ENCODE measurements around the gene SKP1.
A peak's percentile ranks its signal among the peaks of the same experiment; 100 is the strongest.

Gene SKP1

DNA sequence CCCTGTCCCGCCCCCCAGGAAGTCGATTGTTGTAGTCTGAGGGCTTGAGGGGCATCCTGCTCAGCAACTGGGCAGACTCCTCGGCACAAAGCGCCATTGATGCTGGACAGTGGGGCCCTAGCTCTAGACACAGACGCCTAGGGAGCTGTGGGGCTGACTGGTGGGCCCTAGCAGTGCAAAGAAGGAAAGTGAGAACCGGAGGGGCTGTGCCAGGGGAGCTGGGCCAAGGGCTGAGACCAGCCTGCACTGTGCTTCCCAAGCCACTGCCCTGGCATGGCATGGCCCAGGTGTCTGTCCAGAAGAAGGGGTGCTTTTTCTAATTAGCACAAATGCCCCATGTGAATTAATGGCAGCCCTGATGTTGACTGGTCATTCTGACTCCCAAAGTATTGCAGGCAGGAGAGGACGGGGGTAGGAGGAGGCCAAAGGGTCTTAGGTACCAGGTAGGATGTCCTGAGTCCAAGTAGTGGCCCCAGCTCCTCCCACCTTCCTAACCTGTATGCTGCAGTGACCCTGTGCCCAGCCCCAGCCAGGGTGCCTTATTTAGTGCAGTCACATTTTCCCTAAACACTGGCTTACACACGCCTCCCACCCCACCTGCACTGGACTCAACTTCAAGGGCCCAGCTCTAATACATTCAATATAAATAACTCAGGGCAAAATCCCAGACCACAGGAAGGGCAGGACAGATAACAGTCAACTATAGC lies 46.4 kb downstream of the SKP1 start:
- no peak for DNase-seq (ENCODE audit: low read depth, low spot score)

DNA sequence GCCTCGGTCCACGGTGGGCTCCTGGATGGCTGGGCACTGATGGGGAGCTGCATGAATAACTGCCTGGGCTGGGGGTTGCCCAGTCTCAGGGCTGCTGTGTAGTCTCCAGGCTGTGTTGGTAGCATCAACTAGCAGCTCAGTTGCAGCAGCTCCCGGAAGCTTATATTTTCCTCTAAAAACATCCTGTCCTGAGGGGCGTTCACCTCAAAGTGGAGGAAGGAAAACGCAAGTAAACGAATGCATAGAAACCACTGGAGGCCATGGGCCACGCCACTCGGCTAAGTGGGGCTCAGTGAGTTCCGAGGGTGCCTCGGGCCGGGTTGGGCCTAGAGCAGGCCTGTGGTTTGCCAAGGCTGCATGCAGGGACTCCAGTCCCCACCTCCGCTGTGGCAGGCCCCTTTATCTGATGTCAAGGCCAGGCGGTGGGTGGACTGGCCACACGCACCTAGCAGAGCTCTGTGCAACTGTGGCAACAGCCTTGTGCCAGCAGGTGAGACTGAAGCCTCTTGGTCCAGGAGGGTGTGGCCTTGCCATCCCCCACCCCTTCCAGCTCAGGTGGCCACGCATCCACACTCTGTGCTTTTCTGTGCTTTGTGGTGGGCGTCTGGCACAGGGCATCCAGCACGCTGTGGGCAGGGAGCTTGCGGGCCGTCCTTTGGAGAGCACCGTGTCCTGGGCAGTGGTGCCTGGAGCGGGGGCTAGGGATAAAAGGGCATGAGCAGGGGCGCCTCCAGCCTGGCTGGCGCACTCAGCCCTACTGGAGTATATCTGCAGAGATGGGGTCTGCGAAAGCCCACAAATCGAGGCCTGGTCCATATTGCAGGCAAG lies 47.1 kb downstream of the SKP1 start:
- no peak for DNase-seq (ENCODE audit: low read depth, low spot score)

DNA sequence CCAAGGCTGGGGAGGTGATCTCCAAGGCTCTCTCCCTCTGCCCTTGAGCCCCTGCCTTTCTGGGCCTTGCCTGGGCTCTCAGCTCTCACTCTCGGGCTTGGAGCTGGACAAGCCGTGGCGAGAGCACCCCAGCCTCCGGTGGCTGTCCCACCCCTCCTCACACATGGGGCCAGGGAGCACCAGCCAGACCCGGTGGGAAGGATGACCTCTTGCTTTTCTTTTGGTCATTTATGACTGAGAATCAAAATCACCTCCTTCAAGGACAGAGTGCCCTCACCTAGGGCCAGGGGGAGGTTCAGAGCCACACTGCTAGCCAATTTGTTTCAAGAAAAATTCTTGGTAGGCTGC lies 48.1 kb downstream of the SKP1 start:
- DNase-seq (ENCODE audit: low read depth, low spot score) = no peak

DNA sequence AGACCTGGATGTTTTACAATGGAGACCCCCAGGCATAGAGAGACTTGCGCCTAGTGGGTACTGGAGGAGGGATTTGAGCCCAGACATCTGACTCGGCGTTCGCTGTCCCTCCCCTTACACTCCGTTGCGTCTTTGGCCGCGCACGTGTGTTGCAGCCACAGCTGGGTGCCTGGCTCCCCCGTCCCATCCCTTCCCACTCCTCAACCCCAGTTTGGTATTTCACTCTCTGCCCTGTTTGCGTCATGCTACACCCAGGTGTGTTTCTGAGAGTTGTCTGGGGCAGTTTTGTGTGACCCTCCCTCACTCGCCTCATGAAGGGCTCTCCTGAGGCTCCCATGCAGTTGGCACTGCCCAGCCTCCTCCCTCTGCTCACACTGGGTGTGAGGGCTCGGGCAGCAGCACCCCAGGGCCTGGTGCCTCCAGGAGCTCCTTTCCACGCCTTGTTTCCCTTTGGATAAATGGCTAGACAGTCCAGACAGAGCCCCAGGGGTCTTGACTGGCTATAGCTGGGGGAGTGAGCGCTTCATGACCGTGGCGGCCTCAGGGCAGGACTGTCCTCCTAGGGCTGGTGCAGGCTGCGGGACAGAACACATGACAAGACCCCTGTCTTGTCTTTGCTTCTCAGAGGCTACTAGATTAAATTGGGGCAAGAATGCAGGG lies 48.6 kb downstream of the SKP1 start:
- no peak for DNase-seq (ENCODE audit: low read depth, low spot score)

DNA sequence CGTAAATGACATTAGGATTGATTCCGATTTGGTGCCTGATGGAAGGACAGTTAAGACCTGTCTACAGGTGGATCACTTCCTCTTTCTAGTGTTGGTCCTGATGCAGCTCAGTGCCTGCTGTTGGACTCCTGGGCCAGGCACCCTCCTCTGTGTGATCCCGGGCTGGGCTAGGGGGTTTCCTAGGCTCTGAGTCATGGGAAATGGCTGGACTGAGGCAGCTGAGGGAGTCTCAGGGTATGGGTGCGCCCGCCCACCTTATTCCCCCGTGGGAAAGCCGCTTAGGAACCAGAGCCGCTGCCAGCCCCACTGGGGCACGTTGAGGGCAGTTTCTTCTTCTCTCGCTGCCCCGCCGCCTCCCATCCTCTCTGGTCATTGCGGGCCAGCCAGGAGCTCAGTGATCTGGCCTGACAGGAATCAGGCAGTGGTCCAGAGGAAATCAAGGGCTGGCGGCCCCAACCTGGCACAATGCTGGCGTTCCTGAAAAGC lies 49.3 kb downstream of the SKP1 start:
- DNase-seq (ENCODE audit: low read depth, low spot score) = no peak

DNA sequence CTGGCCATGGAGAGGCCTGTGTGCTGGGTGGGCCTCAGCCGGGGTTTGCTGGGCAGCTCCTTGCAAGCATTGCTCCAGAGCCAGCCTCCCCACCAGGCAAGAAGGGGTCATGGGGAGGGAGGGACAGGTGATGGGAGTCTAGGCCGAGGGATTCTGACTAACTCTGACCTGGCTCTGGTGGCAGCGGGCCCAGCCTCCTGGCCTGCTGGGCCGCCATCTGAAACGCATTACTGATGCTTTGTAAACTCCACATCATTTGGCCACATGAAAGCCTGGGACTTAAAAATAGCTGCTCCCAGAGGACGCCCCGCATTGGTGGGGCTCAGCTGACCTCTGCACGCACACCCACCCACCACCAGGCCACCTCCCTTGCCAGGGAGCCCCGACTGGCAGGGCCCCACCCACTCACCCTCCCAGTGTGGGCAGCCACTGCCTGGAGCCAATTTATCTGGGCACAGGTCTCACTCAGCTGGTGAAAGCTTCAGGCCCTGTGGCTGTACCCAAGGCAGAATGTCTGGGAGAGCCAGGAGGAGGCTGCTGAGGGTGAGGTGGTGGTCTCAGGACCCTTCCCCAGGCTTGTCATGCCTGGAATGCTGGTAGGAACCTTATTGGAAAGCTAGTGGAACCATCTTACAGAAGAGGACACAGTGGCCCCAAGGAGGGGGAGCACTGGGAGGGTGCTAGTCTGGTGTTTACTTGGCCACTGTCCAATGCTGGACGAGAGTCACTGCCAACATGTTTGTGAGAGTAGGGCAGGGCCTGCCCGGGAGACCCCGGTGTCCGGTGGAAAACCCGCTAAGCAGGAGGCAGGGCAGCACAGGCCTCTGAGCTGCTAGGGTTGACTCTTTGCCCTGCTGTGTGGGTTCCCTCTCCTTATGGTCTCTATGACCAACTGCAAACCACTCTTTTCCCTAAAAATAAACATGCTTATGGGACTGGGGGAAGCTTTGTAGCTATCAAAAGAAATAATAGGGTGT lies 51.4 kb downstream of the SKP1 start:
- DNase-seq (ENCODE audit: low read depth, low spot score) = no peak

DNA sequence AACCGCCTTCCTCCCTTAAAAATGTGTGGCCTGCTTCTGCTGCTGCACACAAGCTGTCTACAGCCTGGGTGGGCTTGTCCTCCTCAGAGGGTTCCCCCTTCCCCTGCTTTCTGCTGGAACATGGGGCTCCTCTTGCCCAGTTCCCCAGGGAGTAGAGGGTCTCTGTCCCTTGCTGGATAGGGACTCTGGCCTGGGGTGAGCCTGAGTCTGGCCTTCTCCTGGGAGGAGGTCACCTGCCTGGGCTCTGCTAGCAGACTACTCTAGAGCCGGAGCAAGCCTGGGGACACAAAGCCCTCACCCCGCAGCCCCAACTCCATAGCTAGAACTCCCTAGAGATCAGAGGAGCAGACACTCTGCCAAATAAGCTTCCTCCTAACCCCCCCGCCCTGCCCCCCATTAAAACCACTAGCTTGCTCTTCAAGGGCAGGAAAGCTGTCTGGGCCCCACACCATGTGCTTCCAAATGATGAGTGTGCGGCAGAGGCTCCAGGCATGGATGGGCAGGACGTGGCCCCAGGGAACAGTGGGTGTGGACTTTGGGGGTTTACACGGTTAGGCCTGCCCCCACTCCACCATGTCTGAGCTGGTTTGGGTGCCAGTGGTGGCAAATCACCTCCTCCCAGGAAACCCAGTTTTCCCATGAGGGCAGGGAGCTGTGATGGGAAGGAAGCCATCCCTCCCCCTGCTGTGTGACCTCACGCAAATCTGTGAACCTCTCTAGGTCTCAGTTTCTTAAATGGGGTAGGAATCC lies 52.3 kb downstream of the SKP1 start:
- no peak for DNase-seq (ENCODE audit: low read depth, low spot score)

DNA sequence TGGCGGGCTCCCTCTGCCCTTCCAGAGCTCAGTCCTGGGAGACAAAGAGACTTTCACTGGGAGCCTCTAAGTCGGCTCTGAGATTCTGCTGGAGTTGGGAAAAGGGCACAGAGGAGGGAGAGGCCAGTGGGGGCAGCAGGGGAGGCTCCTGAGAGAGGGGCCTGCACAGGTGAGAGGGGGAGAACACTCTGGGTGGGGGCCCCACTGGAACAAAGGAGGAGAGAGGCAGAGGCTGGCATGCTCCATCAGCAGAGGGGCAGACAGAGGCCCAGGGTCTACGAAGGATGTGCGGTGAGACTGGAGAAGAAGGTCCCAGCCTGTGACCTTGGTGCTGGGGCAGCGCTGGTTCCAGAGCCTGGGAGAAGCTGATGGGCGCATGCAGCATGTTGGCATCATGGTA lies 53.4 kb downstream of the SKP1 start:
- DNase-seq (ENCODE audit: low read depth, low spot score) = no peak

DNA sequence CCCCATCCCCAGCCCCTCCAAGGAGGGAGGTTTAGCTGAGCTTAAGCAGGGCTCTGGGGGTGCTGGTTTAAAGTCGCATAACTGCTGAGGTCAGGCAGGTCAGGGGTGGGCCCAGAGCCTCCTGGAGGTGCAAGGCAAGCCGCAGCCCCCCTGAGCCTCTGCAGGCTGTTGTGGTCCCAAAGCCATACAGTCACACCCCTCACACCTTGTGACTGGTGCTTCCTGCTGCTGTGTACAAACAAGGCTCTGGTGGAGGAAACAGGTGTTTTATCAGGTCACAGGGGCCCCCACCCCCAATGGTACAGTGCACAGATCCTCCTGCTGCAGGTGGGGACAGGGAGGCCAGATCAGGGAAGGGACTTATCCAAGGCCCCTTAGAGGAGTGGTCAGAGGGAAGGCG lies 54.2 kb downstream of the SKP1 start:
- no peak for DNase-seq (ENCODE audit: low read depth, low spot score)

DNA sequence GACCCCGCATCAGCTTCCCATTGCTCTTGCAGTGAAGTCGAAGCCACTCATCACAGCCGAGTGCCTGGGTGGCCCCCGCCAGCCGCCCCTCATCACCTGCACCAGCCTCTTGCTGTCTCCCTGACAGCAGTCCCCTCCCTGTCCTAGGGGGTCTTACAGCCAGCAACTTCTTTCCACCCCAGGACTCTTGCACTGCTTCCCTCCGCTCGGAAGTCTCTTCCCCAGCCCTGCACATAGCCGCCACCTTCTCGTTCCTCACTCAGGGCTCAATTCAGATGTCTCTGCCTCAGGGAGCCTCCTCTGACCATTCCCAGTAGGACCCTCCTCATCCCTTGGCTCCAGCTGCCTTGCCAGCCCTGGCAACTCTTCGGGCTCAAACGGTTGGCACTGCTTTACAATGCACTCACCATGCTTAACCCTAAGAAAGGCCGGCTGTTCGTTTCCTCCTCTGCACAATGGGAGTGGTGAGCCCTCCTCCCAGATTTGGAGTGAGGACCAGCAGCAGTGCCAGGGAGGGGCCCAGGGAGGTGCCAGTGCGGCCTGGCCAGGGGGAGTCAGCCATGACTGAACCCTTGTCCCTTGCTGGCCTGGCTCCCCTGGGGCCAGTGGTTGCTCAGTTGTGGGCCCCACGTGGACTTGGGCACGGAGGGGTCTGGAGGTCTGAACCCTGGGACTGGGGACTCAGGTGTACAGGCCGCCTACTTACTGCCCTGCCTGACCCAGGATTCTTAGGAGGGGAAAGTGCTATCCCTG lies 56.2 kb downstream of the SKP1 start:
- DNase-seq (ENCODE audit: low read depth, low spot score) = no peak

DNA sequence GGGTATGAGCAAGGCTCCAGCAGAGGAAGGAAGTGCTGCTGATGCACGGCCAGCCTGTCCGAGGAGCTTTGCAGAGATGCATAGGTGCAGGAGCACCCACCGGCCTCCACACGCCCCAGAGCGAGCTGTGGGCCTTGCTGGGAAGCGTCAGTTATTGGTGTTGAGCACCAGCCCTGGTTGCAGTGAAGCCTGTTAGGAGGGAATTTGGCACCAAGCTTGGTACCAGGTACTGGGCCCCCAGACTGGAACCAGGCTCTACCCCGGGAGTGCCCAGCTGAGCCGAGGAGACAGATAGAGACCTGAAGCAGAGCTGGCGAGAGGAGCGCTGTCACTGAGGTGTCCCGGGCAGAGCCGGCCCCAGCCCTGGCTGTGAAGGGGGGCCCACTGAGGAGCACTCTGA lies 57.0 kb downstream of the SKP1 start:
- DNase-seq (ENCODE audit: low read depth, low spot score) = no peak

DNA sequence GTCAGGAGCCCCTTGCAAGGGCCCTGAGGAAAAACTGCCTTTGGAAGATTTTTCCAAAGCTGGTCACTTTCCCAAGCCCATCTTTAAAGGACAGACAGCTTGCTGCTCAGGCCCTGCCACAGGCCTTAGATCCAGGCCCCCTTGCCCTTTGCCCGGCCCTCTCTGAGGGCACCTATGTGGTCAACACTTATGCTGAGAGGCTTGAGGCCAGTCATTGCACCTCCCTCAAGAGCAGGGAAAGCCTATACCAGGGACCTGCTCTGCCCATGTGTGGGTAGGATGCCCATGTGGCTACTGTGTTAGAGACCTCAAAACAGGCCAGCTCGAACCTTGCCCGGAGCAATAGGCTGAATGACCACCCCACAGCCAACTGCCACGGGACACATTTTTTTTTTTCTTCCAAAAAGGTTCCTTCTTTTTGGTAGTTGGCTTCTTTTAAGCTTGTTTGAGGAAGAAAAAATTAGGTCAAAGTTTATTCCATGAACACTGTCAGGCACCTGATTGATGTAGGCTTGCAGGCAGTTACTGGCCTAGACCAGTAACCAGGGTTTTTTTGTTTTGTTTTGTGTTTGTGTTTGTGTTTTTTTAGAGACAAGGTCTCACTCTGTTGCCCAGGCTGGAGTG lies 58.4 kb downstream of the SKP1 start:
- DNase-seq (ENCODE audit: low read depth, low spot score) = no peak

DNA sequence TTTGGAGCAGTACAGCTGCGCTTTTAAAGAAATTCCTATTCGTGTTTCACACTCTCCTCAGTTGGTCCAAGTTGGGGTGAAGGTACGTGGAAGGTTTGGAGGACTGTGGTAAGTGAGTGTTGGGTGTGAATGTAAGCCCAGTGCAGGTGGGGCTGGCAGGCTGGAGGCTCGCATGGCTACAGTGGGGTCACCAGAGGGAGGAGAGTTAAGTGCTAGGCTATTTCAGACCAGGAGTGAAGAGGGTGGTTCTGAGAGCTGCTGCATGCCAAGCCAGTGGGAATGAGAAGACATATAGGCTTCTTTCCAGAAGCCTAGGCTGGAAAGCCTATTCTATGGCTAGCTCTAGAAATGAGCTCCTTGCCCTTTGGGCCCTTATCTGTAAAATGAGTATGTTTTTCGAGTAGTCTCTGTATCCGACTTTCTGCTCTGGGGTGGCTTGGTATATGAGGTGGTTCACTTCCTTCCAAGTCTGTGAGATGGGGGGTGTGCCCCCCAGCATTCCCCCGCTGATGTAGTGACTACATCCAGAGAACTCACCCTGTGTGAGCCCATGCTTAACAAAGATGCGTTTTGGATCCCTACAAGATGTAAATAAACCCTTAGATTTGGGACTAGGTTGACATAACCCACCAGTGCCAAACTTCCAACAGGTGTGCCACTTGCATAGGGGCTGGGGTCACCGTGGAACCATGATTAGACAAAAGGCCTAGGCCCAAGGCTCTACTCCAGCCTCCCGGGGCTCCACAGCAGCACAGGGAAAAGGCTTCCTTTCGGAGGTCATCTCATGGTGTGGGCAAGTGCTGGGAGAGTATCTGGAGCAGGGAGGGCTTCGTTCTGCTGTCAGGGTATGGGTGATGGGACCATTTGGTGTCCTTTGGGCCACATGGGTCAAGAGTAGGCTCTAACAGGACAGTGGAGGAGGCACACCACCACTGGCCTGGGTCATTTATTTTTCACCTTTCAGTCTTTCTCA lies 59.7 kb downstream of the SKP1 start:
- DNase-seq (ENCODE audit: low read depth, low spot score) = no peak

DNA sequence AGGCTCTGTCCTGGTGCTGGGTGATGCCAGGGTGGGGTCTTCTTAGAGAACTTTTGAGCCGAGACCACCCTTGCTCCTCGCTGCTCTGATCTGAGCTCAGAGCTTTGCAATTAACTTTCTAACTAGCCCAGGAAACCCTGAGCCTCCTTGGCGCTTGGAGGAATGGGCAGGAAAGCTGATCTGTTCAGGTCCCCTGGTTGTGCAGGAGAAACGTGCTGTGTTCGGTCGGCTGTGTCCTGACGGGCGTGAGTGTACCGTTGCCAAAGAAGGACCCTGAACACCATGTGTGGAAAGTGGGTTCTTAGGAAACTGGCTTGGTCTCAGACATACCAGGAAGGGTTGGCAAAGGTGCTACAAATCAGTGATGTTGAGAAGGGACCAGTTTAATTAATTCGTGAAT lies 60.5 kb downstream of the SKP1 start:
- DNase-seq (ENCODE audit: low read depth, low spot score) = no peak

DNA sequence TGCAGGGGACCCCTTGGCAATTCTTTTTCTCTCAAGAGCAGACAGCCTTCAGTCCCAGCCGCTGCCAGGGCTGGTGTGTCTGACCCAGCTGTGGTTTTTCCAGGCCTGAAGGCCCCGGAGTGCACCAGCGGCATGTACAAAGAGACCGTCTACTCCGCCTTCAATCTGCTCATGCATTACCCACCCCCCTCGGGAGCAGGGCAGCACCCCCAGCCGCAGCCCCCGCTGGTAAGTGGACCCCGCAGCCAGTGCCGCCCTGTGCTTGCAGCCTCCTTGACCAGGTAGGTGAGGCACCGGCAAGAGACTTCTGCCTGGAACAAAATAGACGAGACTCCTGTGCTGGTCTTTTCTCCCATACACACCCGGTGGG lies 61.0 kb downstream of the SKP1 start:
- no peak for DNase-seq (ENCODE audit: low read depth, low spot score)

DNA sequence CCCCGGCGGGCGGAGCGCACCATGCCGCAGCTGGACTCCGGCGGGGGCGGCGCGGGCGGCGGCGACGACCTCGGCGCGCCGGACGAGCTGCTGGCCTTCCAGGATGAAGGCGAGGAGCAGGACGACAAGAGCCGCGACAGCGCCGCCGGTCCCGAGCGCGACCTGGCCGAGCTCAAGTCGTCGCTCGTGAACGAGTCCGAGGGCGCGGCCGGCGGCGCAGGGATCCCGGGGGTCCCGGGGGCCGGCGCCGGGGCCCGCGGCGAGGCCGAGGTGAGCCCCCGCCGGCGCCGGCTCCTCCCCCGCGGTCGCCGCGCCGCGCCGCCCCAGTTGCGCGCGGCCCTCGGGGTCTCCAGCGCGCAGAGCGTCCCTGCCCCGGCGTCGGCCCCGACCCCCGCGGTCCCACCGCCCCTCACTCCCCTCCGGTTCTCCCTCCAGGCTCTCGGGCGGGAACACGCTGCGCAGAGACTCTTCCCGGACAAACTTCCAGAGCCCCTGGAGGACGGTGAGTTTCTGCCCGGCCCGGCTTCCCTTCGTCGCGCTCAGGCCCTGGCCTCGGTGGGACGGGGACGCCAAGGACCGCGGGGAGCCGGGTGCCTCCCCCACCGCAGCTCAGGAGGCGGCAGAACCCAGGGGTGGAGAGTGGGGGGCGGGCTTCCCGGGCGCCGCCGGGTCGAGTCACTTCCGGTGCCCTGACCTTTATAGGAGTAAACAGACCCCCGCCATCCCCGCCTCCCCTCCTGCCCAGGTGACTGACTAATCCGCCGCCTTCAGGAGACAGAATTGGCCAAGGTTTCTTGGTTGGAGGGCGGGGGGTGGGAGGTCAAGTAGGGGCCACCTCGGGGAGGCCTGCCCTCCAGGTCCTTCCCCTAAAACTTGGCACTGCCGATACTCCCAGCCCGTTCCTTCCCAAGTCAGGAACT lies 61.6 kb downstream of the SKP1 start:
- DNase-seq (ENCODE audit: low read depth, low spot score) = peak; percentile 81

All from ELF-1 (cell line).